ENCODE data around the gene GPX4. TPM values are rescaled to one million over a fixed set of nuclear protein-coding genes. Genes with fewer than 3 reads are reported as not detected.

GPX4 gene
- total and polyA plus RNA-seq, 2 donors = 194 to 546 TPM

DNA sequence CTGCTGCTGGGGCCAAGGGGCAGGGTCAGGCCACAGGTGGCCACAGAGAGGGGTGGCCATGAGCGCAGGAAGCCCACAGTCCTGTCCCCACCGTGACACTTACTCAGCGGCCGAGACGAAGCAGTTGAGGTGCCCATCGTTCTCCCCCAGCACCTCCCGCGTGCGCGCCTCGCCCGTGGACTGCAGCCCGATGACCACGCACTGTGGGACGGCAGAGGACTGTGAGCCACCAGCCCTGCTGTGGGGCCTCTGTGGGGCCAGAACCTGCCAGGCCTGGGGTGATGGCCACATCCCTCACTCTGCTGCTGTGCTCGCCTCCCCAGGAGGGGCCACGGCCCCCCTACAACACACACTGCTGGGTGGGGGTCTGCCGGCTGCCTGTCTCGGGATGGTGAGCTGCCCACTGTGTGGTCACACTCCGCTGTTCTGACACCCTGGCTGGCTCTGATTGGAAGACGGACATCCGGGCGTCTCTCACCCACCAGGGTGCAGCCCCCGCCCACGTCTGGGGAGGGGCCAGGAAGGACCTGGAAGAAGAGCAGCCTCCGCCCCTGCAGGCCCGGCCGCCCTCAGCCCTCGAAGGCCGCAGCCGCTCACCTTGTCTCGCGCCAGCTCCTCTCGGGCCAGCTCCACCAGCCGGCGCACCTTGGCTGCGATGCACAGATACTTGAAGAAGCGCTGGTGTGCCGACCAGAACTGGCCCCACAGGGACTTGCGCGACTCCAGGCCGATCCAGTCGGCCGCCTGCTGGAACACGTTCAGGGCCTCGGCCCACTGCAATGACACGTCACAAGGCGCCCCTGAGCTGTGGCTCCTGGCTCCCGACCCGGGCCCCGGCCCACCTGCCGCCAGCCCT, 13.2 kb downstream of the GPX4 start:
- 97% methylated on average over 52 of the region's 52 CpGs for WGBS
- H3K4me3 ChIP-seq (ENCODE audit: low read length in 2 of 2) = no peak overlapping the region
- H3K36me3 ChIP-seq (ENCODE audit: control insufficient read depth in 2 of 2, insufficient read depth in 2 of 2, low read length in 1 of 2) = peaks cover 72 to 88% of the 10 kb centered on the region in 2 donors
- H3K27me3 ChIP-seq (ENCODE audit: control insufficient read depth in 2 of 2, insufficient read depth in 1 of 2, low read length in 1 of 2) = no peaks in the 10 kb centered on the region
- no peak for DNase-seq (ENCODE audit: low read depth in 6 of 9, low spot score in 9 of 9)
- no peak overlapping the region for H3K27ac ChIP-seq (ENCODE audit: low read depth in 1 of 2, low read length in 1 of 2)
- H3K9me3 ChIP-seq (ENCODE audit: control insufficient read depth in 2 of 2, insufficient read depth in 1 of 2, low read length in 1 of 2) = no peaks in the 10 kb centered on the region
- peaks cover 3 to 11% of the 10 kb centered on the region in 2 donors for H3K4me1 ChIP-seq (ENCODE audit: control insufficient read depth in 2 of 2, insufficient read depth in 2 of 2, low read length in 2 of 2)

- Histone ChIP-seq H3K27me3 (ENCODE audit: control insufficient read depth in 2 of 2, insufficient read depth in 1 of 2, low read length in 1 of 2) (no peaks in the 10 kb centered on the region), H3K36me3 (ENCODE audit: control insufficient read depth in 2 of 2, insufficient read depth in 2 of 2, low read length in 1 of 2) (peaks cover 71 to 88% of the 10 kb centered on the region in 2 donors), H3K9me3 (ENCODE audit: control insufficient read depth in 2 of 2, insufficient read depth in 1 of 2, low read length in 1 of 2) (no peaks in the 10 kb centered on the region), H3K4me3 (ENCODE audit: low read length in 2 of 2) (no peak overlapping the region), H3K4me1 (ENCODE audit: control insufficient read depth in 2 of 2, insufficient read depth in 2 of 2, low read length in 2 of 2) (peaks cover 3 to 11% of the 10 kb centered on the region in 2 donors), H3K27ac (ENCODE audit: low read depth in 1 of 2, low read length in 1 of 2) (no peak overlapping the region)
- 94% methylated on average over 16 of the region's 16 CpGs for WGBS
- no peak for DNase-seq (ENCODE audit: low read depth in 6 of 9, low spot score in 9 of 9)
Measured at GRCh38 chr19:1117654-1118053, 13.9 kb downstream of the GPX4 start.

DNA sequence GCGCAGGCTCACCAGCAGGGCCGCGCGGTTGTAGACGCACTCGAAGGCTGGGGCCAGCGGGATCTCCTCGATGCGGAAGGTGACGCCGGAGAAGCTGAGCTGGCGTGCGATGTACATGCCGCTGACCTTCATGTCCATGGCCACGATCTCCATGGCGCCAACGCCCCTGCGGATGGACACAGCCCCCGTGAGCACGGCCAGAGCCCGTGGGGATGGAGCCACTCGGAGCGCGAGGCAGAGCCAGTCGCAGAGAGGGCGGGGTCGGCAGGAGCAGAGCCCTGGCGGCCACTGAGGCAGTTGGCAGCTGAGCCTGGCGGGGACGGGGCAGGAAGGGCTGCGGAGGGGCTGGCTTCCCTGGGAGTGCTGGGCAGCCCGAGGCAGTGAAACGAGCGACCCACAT, 15.2 kb downstream of the GPX4 start:
- Histone ChIP-seq H3K4me1 (ENCODE audit: control insufficient read depth in 2 of 2, insufficient read depth in 2 of 2, low read length in 2 of 2) (no peaks in the 10 kb centered on the region), H3K27me3 (ENCODE audit: control insufficient read depth in 2 of 2, insufficient read depth in 1 of 2, low read length in 1 of 2) (no peaks in the 10 kb centered on the region), H3K4me3 (ENCODE audit: low read length in 2 of 2) (no peak overlapping the region), H3K9me3 (ENCODE audit: control insufficient read depth in 2 of 2, insufficient read depth in 1 of 2, low read length in 1 of 2) (peaks cover 0 to 4% of the 10 kb centered on the region in 2 donors), H3K27ac (ENCODE audit: low read depth in 1 of 2, low read length in 1 of 2) (no peak overlapping the region), H3K36me3 (ENCODE audit: control insufficient read depth in 2 of 2, insufficient read depth in 2 of 2, low read length in 1 of 2) (peaks cover 74 to 91% of the 10 kb centered on the region in 2 donors)
- DNase-seq (ENCODE audit: low read depth in 6 of 9, low spot score in 9 of 9) = no peak
- WGBS = 98% methylated on average over 34 of the region's 34 CpGs

DNA sequence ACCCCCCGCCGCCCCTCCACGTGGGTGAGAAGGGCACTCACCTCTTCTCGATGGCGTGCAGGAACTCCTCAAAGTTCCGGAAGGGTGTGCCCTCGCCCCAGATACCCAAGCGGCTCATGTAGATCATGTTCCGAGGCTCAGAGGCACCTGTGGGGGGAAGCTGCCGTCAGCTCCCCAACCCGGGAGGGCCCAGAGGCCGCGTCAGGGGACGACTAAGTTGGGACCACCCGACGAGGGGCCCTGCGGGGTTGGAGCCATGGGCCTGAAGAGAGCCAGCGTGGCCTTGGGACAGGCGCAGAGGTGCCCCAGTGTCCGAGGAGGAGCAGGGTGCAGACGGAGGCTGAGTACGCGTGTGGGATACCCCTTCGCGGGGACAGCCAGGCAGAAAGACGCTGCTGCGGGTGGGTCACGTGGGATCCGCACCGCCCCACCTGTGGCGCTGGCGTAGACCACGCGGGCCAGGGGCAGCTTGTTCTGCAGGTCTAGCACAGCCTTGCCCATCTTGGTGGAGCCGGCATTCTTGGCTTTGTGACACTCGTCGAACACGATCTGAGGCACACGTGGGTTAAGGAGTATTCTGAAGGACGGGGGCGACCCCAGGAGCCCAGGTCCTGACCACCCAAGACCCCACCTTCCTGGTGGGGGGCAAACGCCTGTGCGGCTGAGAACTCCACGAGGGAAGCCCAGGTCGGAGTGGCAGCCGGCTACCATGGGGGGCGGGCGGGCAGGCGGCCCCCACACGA, 15.9 kb downstream of the GPX4 start:
- Histone ChIP-seq H3K27ac (ENCODE audit: low read depth in 1 of 2, low read length in 1 of 2) (no peak overlapping the region), H3K4me3 (ENCODE audit: low read length in 2 of 2) (no peak overlapping the region), H3K36me3 (ENCODE audit: control insufficient read depth in 2 of 2, insufficient read depth in 2 of 2, low read length in 1 of 2) (peaks cover 78 to 93% of the 10 kb centered on the region in 2 donors), H3K9me3 (ENCODE audit: control insufficient read depth in 2 of 2, insufficient read depth in 1 of 2, low read length in 1 of 2) (peaks cover 0 to 4% of the 10 kb centered on the region in 2 donors), H3K27me3 (ENCODE audit: control insufficient read depth in 2 of 2, insufficient read depth in 1 of 2, low read length in 1 of 2) (no peaks in the 10 kb centered on the region), H3K4me1 (ENCODE audit: control insufficient read depth in 2 of 2, insufficient read depth in 2 of 2, low read length in 2 of 2) (no peaks in the 10 kb centered on the region)
- DNase-seq (ENCODE audit: low read depth in 6 of 9, low spot score in 9 of 9) = no peak
- WGBS = 98% methylated on average over 50 of the region's 50 CpGs

DNA sequence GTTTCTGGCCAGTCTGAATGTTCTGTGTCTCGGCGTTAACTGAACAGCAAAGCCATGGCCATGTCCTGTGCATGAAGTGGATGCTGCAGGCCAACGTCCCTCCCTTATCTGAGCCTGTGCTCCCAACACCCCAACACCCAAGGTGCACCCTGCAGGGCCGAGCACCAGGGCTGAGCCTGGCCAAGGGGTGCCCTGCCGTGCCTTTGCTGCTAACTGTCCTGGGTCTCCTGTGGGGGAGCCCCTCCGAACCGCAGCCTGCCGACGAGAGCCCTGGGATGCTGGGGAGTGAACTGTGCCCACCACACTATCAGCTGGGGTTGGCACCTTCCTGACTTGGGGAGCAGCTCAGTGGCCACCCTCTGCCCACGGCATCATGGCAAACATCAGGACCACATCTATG, 17.6 kb downstream of the GPX4 start:
- H3K27me3 ChIP-seq (ENCODE audit: control insufficient read depth in 2 of 2, insufficient read depth in 1 of 2, low read length in 1 of 2) = no peaks in the 10 kb centered on the region
- H3K36me3 ChIP-seq (ENCODE audit: control insufficient read depth in 2 of 2, insufficient read depth in 2 of 2, low read length in 1 of 2) = peaks cover 72 to 94% of the 10 kb centered on the region in 2 donors
- H3K4me1 ChIP-seq (ENCODE audit: control insufficient read depth in 2 of 2, insufficient read depth in 2 of 2, low read length in 2 of 2) = no peaks in the 10 kb centered on the region
- H3K27ac ChIP-seq (ENCODE audit: low read depth in 1 of 2, low read length in 1 of 2) = no peak overlapping the region
- no peak overlapping the region for H3K4me3 ChIP-seq (ENCODE audit: low read length in 2 of 2)
- peaks cover 0 to 4% of the 10 kb centered on the region in 2 donors for H3K9me3 ChIP-seq (ENCODE audit: control insufficient read depth in 2 of 2, insufficient read depth in 1 of 2, low read length in 1 of 2)
- DNase-seq (ENCODE audit: low read depth in 6 of 9, low spot score in 9 of 9) = no peak
- WGBS = 98% methylated on average over 10 of the region's 10 CpGs

GRCh38 chr19:1122021-1122971, 18.5 kb downstream of the GPX4 start:
- 98% methylated on average over 63 of the region's 63 CpGs for WGBS
- Histone ChIP-seq H3K36me3 (ENCODE audit: control insufficient read depth in 2 of 2, insufficient read depth in 2 of 2, low read length in 1 of 2) (peaks cover 71 to 94% of the 10 kb centered on the region in 2 donors), H3K4me1 (ENCODE audit: control insufficient read depth in 2 of 2, insufficient read depth in 2 of 2, low read length in 2 of 2) (no peaks in the 10 kb centered on the region), H3K9me3 (ENCODE audit: control insufficient read depth in 2 of 2, insufficient read depth in 1 of 2, low read length in 1 of 2) (peaks cover 0 to 4% of the 10 kb centered on the region in 2 donors), H3K27ac (ENCODE audit: low read depth in 1 of 2, low read length in 1 of 2) (no peak overlapping the region), H3K4me3 (ENCODE audit: low read length in 2 of 2) (no peak overlapping the region), H3K27me3 (ENCODE audit: control insufficient read depth in 2 of 2, insufficient read depth in 1 of 2, low read length in 1 of 2) (no peaks in the 10 kb centered on the region)
- DNase-seq (ENCODE audit: low read depth in 6 of 9, low spot score in 9 of 9) = no peak

DNA sequence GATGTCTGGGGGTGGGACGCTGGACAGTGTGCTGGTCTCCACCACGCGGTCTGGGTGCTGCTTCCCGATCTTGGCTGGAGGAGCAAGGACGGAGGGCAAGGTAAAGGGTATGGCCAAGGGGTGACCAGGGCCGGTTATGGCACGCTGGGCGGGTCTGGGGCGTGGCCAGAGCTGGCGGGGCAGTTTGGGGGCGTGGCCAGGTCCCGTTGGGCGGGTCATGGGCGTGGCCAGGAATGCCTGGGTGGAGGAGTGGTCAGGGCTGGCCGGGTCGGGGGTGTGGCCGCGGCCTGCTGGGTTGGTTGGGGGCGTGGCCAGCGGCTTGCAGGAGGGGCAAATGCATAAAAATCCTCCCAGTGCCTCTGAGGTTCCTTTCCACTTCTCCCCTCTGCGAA, 19.2 kb downstream of the GPX4 start:
- no peaks in the 10 kb centered on the region for H3K4me1 ChIP-seq (ENCODE audit: control insufficient read depth in 2 of 2, insufficient read depth in 2 of 2, low read length in 2 of 2)
- H3K36me3 ChIP-seq (ENCODE audit: control insufficient read depth in 2 of 2, insufficient read depth in 2 of 2, low read length in 1 of 2) = peaks cover 69 to 94% of the 10 kb centered on the region in 2 donors
- DNase-seq (ENCODE audit: low read depth in 6 of 9, low spot score in 9 of 9) = no peak
- H3K27ac ChIP-seq (ENCODE audit: low read depth in 1 of 2, low read length in 1 of 2) = no peak overlapping the region
- 93% methylated on average over 21 of the region's 21 CpGs for WGBS
- no peak overlapping the region for H3K4me3 ChIP-seq (ENCODE audit: low read length in 2 of 2)
- H3K9me3 ChIP-seq (ENCODE audit: control insufficient read depth in 2 of 2, insufficient read depth in 1 of 2, low read length in 1 of 2) = peaks cover 0 to 4% of the 10 kb centered on the region in 2 donors
- H3K27me3 ChIP-seq (ENCODE audit: control insufficient read depth in 2 of 2, insufficient read depth in 1 of 2, low read length in 1 of 2) = no peaks in the 10 kb centered on the region

DNA sequence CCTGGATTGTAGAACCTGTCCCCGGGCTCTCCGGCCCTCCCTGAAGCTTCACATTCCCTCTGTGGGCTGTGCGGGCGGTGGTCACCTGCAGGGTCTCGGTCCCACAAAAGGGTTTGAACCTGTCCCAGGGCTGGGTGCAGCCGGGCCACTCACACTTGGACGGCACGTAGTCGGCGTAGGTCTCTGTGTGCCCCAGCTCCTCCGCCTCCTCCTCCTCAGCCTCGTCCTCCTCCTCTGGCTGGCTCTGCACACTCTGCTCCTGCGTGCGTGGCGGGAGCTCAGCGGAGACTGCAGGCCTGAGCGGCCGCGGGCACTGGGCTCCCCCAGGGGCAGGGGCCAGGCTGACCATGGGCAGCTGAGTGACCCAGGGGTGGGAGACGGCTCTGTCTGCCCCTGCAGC, 19.6 kb downstream of the GPX4 start:
- H3K9me3 ChIP-seq (ENCODE audit: control insufficient read depth in 2 of 2, insufficient read depth in 1 of 2, low read length in 1 of 2) = peaks cover 0 to 4% of the 10 kb centered on the region in 2 donors
- 98% methylated on average over 20 of the region's 20 CpGs for WGBS
- peaks cover 70 to 90% of the 10 kb centered on the region in 2 donors for H3K36me3 ChIP-seq (ENCODE audit: control insufficient read depth in 2 of 2, insufficient read depth in 2 of 2, low read length in 1 of 2)
- H3K4me1 ChIP-seq (ENCODE audit: control insufficient read depth in 2 of 2, insufficient read depth in 2 of 2, low read length in 2 of 2) = no peaks in the 10 kb centered on the region
- DNase-seq (ENCODE audit: low read depth in 6 of 9, low spot score in 9 of 9) = no peak
- H3K4me3 ChIP-seq (ENCODE audit: low read length in 2 of 2) = no peak overlapping the region
- H3K27me3 ChIP-seq (ENCODE audit: control insufficient read depth in 2 of 2, insufficient read depth in 1 of 2, low read length in 1 of 2) = no peaks in the 10 kb centered on the region
- H3K27ac ChIP-seq (ENCODE audit: low read depth in 1 of 2, low read length in 1 of 2) = no peak overlapping the region
